Measurements from ENCODE around the gene PDCL3.

Gene PDCL3

GRCh38 chr2:100562613-100563406 lies at the start of gene PDCL3:
TSS of gene PDCL3 (plus strand) at chr2:100562993. CDS start at chr2:100563068, 75 bp downstream.
- TF ChIP-seq CTCF (conservative IDR thresholded peaks at IDR 0.05; ENCODE audit: low read length): 0 out of 2 replicates have a peak, but pooled peaks have one; percentile 15
- DNase-seq (ENCODE audit: low read depth): peak; percentile 100
- peak within 1 kb of the TSS; percentile 96 for H3K4me3 ChIP-seq (ENCODE audit: low read length)

GRCh38 chr2:100513650-100514049 lies 49.1 kb upstream of the PDCL3 start:
- TF ChIP-seq CTCF (conservative IDR thresholded peaks at IDR 0.05; ENCODE audit: low read length): no peak
- H3K4me3 ChIP-seq (ENCODE audit: low read length): no peak overlapping the region
- DNase-seq (ENCODE audit: low read depth): no peak

GRCh38 chr2:100517556-100517955 lies 45.2 kb upstream of the PDCL3 start:
- TF ChIP-seq CTCF (conservative IDR thresholded peaks at IDR 0.05; ENCODE audit: low read length): no peak
- DNase-seq (ENCODE audit: low read depth): no peak
- H3K4me3 ChIP-seq (ENCODE audit: low read length): no peak overlapping the region

GRCh38 chr2:100518801-100519200 lies 44.0 kb upstream of the PDCL3 start:
- H3K4me3 ChIP-seq (ENCODE audit: low read length): no peak overlapping the region
- no peak for DNase-seq (ENCODE audit: low read depth)
- no peak for TF ChIP-seq CTCF (conservative IDR thresholded peaks at IDR 0.05; ENCODE audit: low read length)

- no peak for TF ChIP-seq CTCF (conservative IDR thresholded peaks at IDR 0.05; ENCODE audit: low read length)
- H3K4me3 ChIP-seq (ENCODE audit: low read length): no peak overlapping the region
Observed at GRCh38 chr2:100520224-100520623, 42.6 kb upstream of the PDCL3 start.

GRCh38 chr2:100522430-100522829 lies 40.4 kb upstream of the PDCL3 start:
- TF ChIP-seq CTCF (conservative IDR thresholded peaks at IDR 0.05; ENCODE audit: low read length): no peak
- DNase-seq (ENCODE audit: low read depth): no peak
- no peak overlapping the region for H3K4me3 ChIP-seq (ENCODE audit: low read length)

More at GRCh38 chr2:100520224-100520623, 42.6 kb upstream of the PDCL3 start:
- DNase-seq (ENCODE audit: low read depth): peak; percentile 3

GRCh38 chr2:100524331-100524730 lies 38.5 kb upstream of the PDCL3 start:
- DNase-seq (ENCODE audit: low read depth): no peak
- no peak for TF ChIP-seq CTCF (conservative IDR thresholded peaks at IDR 0.05; ENCODE audit: low read length)
- H3K4me3 ChIP-seq (ENCODE audit: low read length): no peak overlapping the region
